Lower lobe of right lung (tissue), 2 donors: ENCODE data around the gene KLK2. TPM values are rescaled to one million over a fixed set of nuclear protein-coding genes. Genes with fewer than 3 reads are reported as not detected.

ENCODE experiments used
- ATAC-seq, 2 donors: fragments of 200-7000 bp; cut with Tn5 transposase; one replicate each; pipeline ENCODE4 v1.9.1; 2020 to 2022; ENCODE audit warnings: mild to moderate bottlenecking in 2 of 2, moderate library complexity in 2 of 2
- DNase-seq: peaks from one replicate; pipeline ENCODE4 v3.0.0-alpha.2; 2020
- H3K27ac ChIP-seq: fragments of 200-600 bp; one replicate; pipeline ENCODE4 v1.8.0; 2022
- H3K27me3 ChIP-seq: fragments of 200-600 bp; one replicate; pipeline ENCODE4 v1.8.0; 2022; ENCODE audit warnings: low read depth
- H3K36me3 ChIP-seq: fragments of 200-600 bp; one replicate; pipeline ENCODE4 v1.8.0; 2022; ENCODE audit warnings: mild to moderate bottlenecking
- H3K4me1 ChIP-seq: fragments of 200-600 bp; one replicate; pipeline ENCODE4 v1.8.0; 2022
- H3K4me3 ChIP-seq: fragments of 200-600 bp; one replicate; pipeline ENCODE4 v1.8.0; 2022; ENCODE audit warnings: mild to moderate bottlenecking
- H3K9me3 ChIP-seq: fragments of 200-600 bp; one replicate; pipeline ENCODE4 v1.8.0; 2022
- CTCF ChIP-seq: fragments of 200-600 bp; IDR thresholded peaks from one replicate; pipeline ENCODE4 v1.8.0; 2022; ENCODE audit warnings: antibody characterized with exemption, mild to moderate bottlenecking
- intact Hi-C: fragments of 100-400 bp; cut with DNase I; formaldehyde crosslinking; loops from one replicate; pipeline ENCODE4 v1.11.0; 2022
- total RNA-seq: library from RNA; stranded (reverse); fragmentation: NEBNext Ultra II Directional; extraction: Animal tissue kit (Norgen Biotek cat#: 25700); gene quantifications from one replicate; pipeline ENCODE4 v1.2.1, GENCODE V29; 2021
- donor health status: DM: no; HTN: yes; CAD: no; lungs with severe emphysema.

Gene KLK2
- total RNA-seq, 1 donor from 2014 or later, result not detected

DNA sequence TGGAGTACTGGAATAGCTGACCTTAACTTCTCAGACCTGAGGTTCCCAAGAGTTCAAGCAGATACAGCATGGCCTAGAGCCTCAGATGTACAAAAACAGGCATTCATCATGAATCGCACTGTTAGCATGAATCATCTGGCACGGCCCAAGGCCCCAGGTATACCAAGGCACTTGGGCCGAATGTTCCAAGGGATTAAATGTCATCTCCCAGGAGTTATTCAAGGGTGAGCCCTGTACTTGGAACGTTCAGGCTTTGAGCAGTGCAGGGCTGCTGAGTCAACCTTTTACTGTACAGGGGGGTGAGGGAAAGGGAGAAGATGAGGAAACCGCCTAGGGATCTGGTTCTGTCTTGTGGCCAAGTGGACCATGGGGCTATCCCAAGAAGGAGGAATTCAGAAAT, 12.2 kb upstream of the KLK2 start:
- ATAC-seq (no peak), DNase-seq (no peak)
- TF ChIP-seq CTCF, result no peak
- intact Hi-C loops, result no loop called here
- Histone ChIP-seq H3K36me3 (no peaks in the 10 kb centered on the region), H3K4me1 (no peaks in the 10 kb centered on the region), H3K27ac (no peak overlapping the region), H3K9me3 (no peaks in the 10 kb centered on the region), H3K27me3 (peaks cover 30% of the 10 kb centered on the region), H3K4me3 (no peak overlapping the region)

DNA sequence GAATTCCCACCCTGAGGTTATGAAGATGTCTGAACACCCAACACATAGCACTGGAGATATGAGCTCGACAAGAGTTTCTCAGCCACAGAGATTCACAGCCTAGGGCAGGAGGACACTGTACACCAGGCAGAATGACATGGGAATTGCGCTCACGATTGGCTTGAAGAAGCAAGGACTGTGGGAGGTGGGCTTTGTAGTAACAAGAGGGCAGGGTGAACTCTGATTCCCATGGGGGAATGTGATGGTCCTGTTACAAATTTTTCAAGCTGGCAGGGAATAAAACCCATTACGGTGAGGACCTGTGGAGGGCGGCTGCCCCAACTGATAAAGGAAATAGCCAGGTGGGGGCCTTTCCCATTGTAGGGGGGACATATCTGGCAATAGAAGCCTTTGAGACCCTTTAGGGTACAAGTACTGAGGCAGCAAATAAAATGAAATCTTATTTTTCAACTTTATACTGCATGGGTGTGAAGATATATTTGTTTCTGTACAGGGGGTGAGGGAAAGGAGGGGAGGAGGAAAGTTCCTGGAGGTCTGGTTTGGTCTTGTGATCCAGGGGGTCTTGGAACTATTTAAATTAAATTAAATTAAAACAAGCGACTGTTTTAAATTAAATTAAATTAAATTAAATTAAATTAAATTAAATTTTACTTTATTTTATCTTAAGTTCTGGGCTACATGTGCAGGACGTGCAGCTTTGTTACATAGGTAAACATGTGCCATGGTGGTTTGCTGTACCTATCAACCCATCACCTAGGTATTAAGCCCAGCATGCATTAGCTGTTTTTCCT, 11.5 kb upstream of the KLK2 start:
- intact Hi-C loops, result no loop called here
- ATAC-seq (no peak), DNase-seq (no peak)
- Histone ChIP-seq H3K27me3 (peaks cover 32% of the 10 kb centered on the region), H3K9me3 (no peaks in the 10 kb centered on the region), H3K4me3 (no peak overlapping the region), H3K27ac (no peak overlapping the region), H3K36me3 (no peaks in the 10 kb centered on the region), H3K4me1 (no peaks in the 10 kb centered on the region)
- TF ChIP-seq CTCF, result no peak

GRCh38 chr19:50869479-50869878, 3.8 kb upstream of the KLK2 start:
- Histone ChIP-seq H3K27me3 (peaks cover 20% of the 10 kb centered on the region), H3K36me3 (no peaks in the 10 kb centered on the region), H3K4me3 (no peak overlapping the region), H3K27ac (no peak overlapping the region), H3K9me3 (no peaks in the 10 kb centered on the region), H3K4me1 (no peaks in the 10 kb centered on the region)
- no peak for ATAC-seq
- intact Hi-C loops, result no loop called here
- no peak for TF ChIP-seq CTCF
- no peak for DNase-seq

GRCh38 chr19:50870417-50871089, 2.7 kb upstream of the KLK2 start:
- intact Hi-C loops, result no loop called here
- ATAC-seq, result no peak
- Histone ChIP-seq H3K4me3 (no peak overlapping the region), H3K27me3 (peaks cover 26% of the 10 kb centered on the region), H3K4me1 (no peaks in the 10 kb centered on the region), H3K36me3 (no peaks in the 10 kb centered on the region), H3K9me3 (no peaks in the 10 kb centered on the region), H3K27ac (no peak overlapping the region)
- DNase-seq, result no peak
- no peak for TF ChIP-seq CTCF

DNA sequence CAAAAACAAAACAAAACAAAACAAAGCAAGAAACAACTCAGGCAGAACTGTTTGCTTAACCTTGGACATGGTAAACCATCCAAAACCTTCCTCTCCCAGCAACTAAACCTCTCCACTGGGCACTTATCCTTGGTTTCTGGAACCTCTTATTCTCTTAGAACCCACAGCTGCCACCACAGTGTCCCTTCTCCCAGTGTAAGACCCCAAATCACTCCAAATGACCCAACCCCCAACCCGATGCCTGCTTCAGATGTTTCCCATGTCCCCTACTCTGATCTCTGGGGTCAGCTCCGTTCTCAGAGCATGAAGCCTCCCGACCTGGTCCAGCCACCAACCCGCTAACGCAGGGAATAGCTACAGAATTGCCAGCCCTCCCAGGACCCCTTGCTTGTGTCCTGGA, 972 bp downstream of the KLK2 start:
- no peak for DNase-seq
- no peak overlapping the region for H3K4me3 ChIP-seq
- no peaks in the 10 kb centered on the region for H3K4me1 ChIP-seq
- H3K36me3 ChIP-seq, result no peaks in the 10 kb centered on the region
- TF ChIP-seq CTCF, result no peak
- ATAC-seq, result no peak
- H3K27ac ChIP-seq, result no peak overlapping the region
- intact Hi-C loops, result no loop called here
- H3K9me3 ChIP-seq, result no peaks in the 10 kb centered on the region
- H3K27me3 ChIP-seq, result peaks cover 29% of the 10 kb centered on the region
